Smooth muscle cell of the umbilical artery (primary cell): Measurements from ENCODE around the gene AK4. TPM values are rescaled to one million over a fixed set of nuclear protein-coding genes. Genes with fewer than 3 reads are reported as not detected.

ENCODE experiments used
- total RNA-seq: library from RNA; depleted of rRNA; stranded (reverse); fragments of >200 nt; gene quantifications from 2 replicates; pipeline ENCODE4 v1.2.3, GENCODE V29; 2014

The AK4 gene
- total RNA-seq = 42.5 and 70.7 TPM in 2 replicates

DNA sequence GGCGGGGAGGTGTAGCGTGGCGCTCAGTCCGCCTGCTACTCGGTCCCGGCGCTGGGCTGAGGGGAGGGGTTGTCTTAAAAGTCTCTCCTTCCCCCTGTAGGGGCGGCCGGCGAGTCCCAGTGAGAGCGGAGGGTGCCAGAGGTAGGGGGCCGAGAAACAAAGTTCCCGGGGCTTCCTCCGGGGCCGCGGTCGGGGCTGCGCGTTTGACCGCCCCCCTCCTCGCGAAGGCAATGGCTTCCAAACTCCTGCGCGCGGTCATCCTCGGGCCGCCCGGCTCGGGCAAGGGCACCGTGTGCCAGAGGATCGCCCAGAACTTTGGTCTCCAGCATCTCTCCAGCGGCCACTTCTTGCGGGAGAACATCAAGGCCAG lies at the start of gene AK4:
AK4 (plus strand) TSS at position 26 of the 370 bp plus-strand sequence; CDS start at position 231, 205 bp downstream.

Other genes starting within 250 kb of the AK4 start
- gene JAK1, start 181.7 kb upstream of the AK4 start, total RNA-seq = 111 and 164 TPM in 2 replicates
- gene DNAJC6, start 161.3 kb downstream of the AK4 start, total RNA-seq = 0.89 and 2.0 TPM in 2 replicates